OCI-LY1 (cell line): ENCODE measurements around the gene A4GNT.

ENCODE experiments used
- H2AFZ ChIP-seq: fragments of 200-600 bp; sonication (generic), shearing (Covaris generic); 2 replicates; pipeline ENCODE4 v1.6.0; 2014; ENCODE audit warnings: antibody characterized with exemption, mild to moderate bottlenecking, low read length
- H3F3A ChIP-seq: fragments of 200-600 bp; sonication (generic), shearing (Covaris generic); 2 replicates; pipeline ENCODE4 v1.6.0; 2014; ENCODE audit warnings: mild to moderate bottlenecking, antibody characterized with exemption, low read length, moderate library complexity; ENCODE audit not compliant: insufficient read depth
- H3K27ac ChIP-seq: fragments of 200-600 bp; sonication (generic); 2 replicates; pipeline ENCODE4 v1.5.1; 2014; ENCODE audit warnings: low read length, mixed run types, mild to moderate bottlenecking, low read depth; ENCODE audit not compliant: poor library complexity, severe bottlenecking
- H3K27me3 ChIP-seq: fragments of 200-600 bp; sonication (generic); 2 replicates; pipeline ENCODE4 v1.6.0; 2014; ENCODE audit warnings: antibody characterized with exemption, mild to moderate bottlenecking, low read length, moderate library complexity; ENCODE audit not compliant: insufficient read depth
- H3K36me3 ChIP-seq: fragments of 200-600 bp; sonication (generic); 2 replicates; pipeline ENCODE4 v1.6.1; 2014; ENCODE audit warnings: mild to moderate bottlenecking, antibody characterized with exemption, low read length, moderate library complexity, mixed read lengths; ENCODE audit not compliant: insufficient read depth
- H3K4me1 ChIP-seq: fragments of 200-600 bp; sonication (generic); 2 replicates; pipeline ENCODE4 v1.5.1; 2014; ENCODE audit warnings: mild to moderate bottlenecking, low read length, moderate library complexity; ENCODE audit not compliant: insufficient read depth, severe bottlenecking
- H3K4me2 ChIP-seq: fragments of 200-600 bp; sonication (generic), shearing (Covaris generic); 2 replicates; pipeline ENCODE4 v1.6.1; 2014; ENCODE audit warnings: low read length
- H3K4me3 ChIP-seq: fragments of 200-600 bp; sonication (generic); 2 replicates; pipeline ENCODE4 v1.5.1; 2014; ENCODE audit warnings: low read length, low read depth, mild to moderate bottlenecking, mixed read lengths; ENCODE audit not compliant: poor library complexity, severe bottlenecking
- H3K79me2 ChIP-seq: fragments of 200-600 bp; shearing (Covaris generic); 2 replicates; pipeline ENCODE4 v1.6.1; 2016; ENCODE audit warnings: mixed run types, low read length, mixed read lengths; ENCODE audit not compliant: insufficient read depth
- H3K9ac ChIP-seq: fragments of 200-600 bp; sonication (generic), shearing (Covaris generic); 2 replicates; pipeline ENCODE4 v1.6.1; 2014; ENCODE audit warnings: mild to moderate bottlenecking, low read length, mixed read lengths
- H3K9me2 ChIP-seq: fragments of 200-600 bp; sonication (generic), shearing (Covaris generic); 2 replicates; pipeline ENCODE4 v1.6.1; 2014; ENCODE audit warnings: low read depth, mild to moderate bottlenecking, low read length, mixed read lengths
- H3K9me3 ChIP-seq: fragments of 200-600 bp; shearing (Covaris generic); 2 replicates; pipeline ENCODE4 v1.6.1; 2014; ENCODE audit warnings: low read length, mixed read lengths
- H4K20me1 ChIP-seq: fragments of 200-600 bp; sonication (generic), shearing (Covaris generic); 2 replicates; pipeline ENCODE4 v1.6.0; 2016; ENCODE audit warnings: mild to moderate bottlenecking, low read length; ENCODE audit not compliant: insufficient read depth
- EZH2 ChIP-seq: fragments of 200-600 bp; sonication (generic), shearing (Covaris generic); IDR thresholded peaks from 2 replicates; pipeline ENCODE4 v1.8.0; 2017; ENCODE audit warnings: borderline replicate concordance, mixed run types, mild to moderate bottlenecking, antibody characterized with exemption, low read length, moderate library complexity, mixed read lengths
- TF ChIP-seq, protein P1 (sequence below): fragments of 200-600 bp; sonication (generic), shearing (Covaris generic); IDR thresholded peaks from 2 replicates; pipeline ENCODE4 v1.5.1; 2017; ENCODE audit warnings: mild to moderate bottlenecking, antibody characterized with exemption, low read length, moderate library complexity, mixed read lengths

Gene A4GNT

DNA sequence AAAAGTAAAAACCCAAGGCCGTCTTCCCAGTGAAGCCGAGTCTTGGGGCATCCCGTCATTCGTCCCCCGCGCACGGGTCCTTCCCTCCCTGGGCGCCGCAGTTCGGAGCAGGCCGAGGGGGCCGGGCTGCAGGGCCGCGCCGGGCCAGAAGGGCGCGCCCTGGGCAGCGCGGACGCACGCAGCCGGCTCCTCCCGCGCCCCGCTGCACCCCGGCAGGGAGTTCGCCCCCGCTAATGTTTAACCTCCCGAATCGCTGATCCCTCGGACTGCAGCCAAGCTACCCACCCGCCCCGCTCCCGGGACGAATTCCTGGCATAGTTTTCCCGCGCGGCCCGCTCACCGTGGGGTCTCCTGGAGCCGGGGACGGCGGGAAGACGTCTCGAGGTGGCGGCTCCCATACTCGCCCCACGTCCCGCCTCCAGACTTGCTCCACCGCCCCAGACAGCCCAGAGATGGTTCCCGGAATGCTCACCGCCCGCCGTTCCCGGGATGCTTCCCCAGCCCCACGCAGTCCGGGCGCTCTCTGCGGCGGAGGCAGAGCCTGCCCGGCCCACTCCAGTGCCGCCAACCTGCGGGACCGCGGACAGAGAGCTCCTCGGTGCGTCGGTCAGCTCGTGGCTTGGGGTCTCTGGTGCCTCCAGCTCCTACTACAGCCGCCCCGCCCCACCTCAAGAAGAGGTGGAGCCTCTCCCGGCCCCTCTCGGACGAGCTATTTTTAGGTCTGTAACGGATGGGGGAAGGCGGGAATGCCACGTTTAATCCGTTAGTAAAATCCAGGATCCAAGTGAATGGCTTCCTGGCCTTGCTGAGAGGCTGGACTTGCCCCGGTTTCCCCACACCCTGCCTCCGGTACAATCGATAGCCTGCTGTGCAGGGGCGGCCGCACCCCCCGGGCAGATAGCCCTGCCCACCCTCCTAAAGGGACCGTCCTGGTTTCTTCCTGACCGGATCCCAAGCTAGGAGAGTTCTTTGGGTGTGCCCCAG is 16.9 kb downstream of the A4GNT start, which contains the start of gene DZIP1L:
Gene DZIP1L (minus strand): TSS at position 621 of the 984 bp plus-strand sequence. CDS start 11,637 bp downstream, outside the sequence.
- Histone ChIP-seq H2AFZ (no peak within 1 kb of the TSS), H3K36me3 (no peaks in the 10 kb centered on the region), H3K9ac (peak within 1 kb of the TSS; percentile 14; the same call in 1 of the 2 replicates), H3F3A (no peaks in the 10 kb centered on the region), H3K4me3 (peak within 1 kb of the TSS; percentile 54), H3K27me3 (peaks cover 4% of the 10 kb centered on the region), H3K4me1 (peaks cover 11% of the 10 kb centered on the region), H3K27ac (no peak within 1 kb of the TSS), H3K79me2 (no peaks in the 10 kb centered on the region), H3K9me2 (no peaks in the 10 kb centered on the region), H3K9me3 (no peaks in the 10 kb centered on the region), H3K4me2 (peak within 1 kb of the TSS; percentile 65), H4K20me1 (no peaks in the 10 kb centered on the region)
- no peak for TF ChIP-seq EZH2
- TF ChIP-seq, protein P1, sequence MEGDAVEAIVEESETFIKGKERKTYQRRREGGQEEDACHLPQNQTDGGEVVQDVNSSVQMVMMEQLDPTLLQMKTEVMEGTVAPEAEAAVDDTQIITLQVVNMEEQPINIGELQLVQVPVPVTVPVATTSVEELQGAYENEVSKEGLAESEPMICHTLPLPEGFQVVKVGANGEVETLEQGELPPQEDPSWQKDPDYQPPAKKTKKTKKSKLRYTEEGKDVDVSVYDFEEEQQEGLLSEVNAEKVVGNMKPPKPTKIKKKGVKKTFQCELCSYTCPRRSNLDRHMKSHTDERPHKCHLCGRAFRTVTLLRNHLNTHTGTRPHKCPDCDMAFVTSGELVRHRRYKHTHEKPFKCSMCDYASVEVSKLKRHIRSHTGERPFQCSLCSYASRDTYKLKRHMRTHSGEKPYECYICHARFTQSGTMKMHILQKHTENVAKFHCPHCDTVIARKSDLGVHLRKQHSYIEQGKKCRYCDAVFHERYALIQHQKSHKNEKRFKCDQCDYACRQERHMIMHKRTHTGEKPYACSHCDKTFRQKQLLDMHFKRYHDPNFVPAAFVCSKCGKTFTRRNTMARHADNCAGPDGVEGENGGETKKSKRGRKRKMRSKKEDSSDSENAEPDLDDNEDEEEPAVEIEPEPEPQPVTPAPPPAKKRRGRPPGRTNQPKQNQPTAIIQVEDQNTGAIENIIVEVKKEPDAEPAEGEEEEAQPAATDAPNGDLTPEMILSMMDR: peak; percentile 45

DNA sequence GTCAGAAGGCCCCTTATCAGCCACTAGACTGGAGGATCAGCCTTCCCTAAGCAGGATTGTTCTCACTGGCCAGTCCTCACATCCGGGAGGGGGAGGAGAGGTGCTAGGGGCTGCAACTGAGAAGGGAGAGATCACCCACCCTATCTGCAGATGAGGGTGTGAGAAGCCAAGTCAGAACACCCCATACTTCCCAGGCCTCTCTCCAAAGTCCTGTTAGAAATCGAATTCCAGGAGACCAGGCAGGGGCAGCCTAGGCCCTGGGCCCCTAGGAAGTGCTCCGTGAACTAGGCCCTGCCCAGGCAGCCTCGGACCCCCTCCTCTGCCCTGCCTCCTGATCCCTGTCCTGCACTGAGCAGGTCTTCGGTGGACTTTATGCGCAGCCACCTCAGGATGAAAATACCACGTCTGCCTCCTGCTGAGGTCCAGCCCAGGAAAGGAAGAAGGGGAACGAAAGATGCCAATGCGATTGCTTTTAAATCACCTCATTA is 17.7 kb downstream of the A4GNT start:
- TF ChIP-seq, protein P1: no peak
- no peak for TF ChIP-seq EZH2
- Histone ChIP-seq H3K9ac (no peak overlapping the region), H3K27ac (no peak overlapping the region), H3K4me1 (peaks cover 11% of the 10 kb centered on the region), H3F3A (no peaks in the 10 kb centered on the region), H3K27me3 (peaks cover 4% of the 10 kb centered on the region), H3K4me3 (peak overlapping the region; percentile 54), H3K79me2 (no peaks in the 10 kb centered on the region), H3K36me3 (no peaks in the 10 kb centered on the region), H3K9me2 (no peaks in the 10 kb centered on the region), H2AFZ (no peak overlapping the region), H3K4me2 (peak overlapping the region; percentile 65), H4K20me1 (no peaks in the 10 kb centered on the region), H3K9me3 (no peaks in the 10 kb centered on the region)

DNA sequence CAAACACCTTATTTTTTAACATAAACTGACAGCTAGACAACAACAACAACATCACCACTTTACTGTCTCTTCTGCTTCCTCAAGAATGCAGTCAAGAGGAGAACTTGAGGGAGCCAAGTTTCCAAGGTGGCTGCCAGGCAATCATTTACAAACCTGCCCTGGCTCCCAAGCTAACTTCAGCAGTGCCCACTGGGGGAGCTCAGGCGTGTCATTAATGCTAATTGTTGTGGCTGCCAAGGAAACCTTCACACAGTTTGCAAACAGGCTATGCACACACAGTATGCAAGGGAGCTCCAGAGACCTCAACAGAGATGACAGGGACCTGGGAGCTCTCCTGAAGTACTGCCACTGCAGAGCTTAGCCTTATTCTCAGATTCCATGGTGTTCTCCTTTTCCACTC is 18.9 kb downstream of the A4GNT start:
- Histone ChIP-seq H3K27ac (no peak overlapping the region), H3K79me2 (no peaks in the 10 kb centered on the region), H2AFZ (no peak overlapping the region), H4K20me1 (no peaks in the 10 kb centered on the region), H3K4me1 (peaks cover 11% of the 10 kb centered on the region), H3K36me3 (no peaks in the 10 kb centered on the region), H3K27me3 (peaks cover 4% of the 10 kb centered on the region), H3F3A (no peaks in the 10 kb centered on the region), H3K9ac (no peak overlapping the region), H3K9me3 (no peaks in the 10 kb centered on the region), H3K4me2 (no peak overlapping the region), H3K9me2 (no peaks in the 10 kb centered on the region), H3K4me3 (no peak overlapping the region)
- TF ChIP-seq, protein P1: no peak
- TF ChIP-seq EZH2: no peak
